Measurements from ENCODE around the gene SELENOV.

SELENOV gene

GRCh38 chr19:39481229-39481545 is 33.8 kb upstream of the SELENOV start:
- no peak for TF ChIP-seq CTCF (IDR thresholded peaks at IDR 0.05)

GRCh38 chr19:39481676-39482075 is 33.3 kb upstream of the SELENOV start:
- TF ChIP-seq CTCF (IDR thresholded peaks at IDR 0.05), result no peak

- TF ChIP-seq CTCF (IDR thresholded peaks at IDR 0.05), result no peak
Observed at GRCh38 chr19:39483141-39483540, 31.8 kb upstream of the SELENOV start.

- no peak for TF ChIP-seq CTCF (IDR thresholded peaks at IDR 0.05)
Observed at GRCh38 chr19:39489756-39490155, 25.2 kb upstream of the SELENOV start.

- TF ChIP-seq CTCF (IDR thresholded peaks at IDR 0.05), result no peak
Observed at GRCh38 chr19:39492225-39492624, 22.7 kb upstream of the SELENOV start.

- no peak for TF ChIP-seq CTCF (IDR thresholded peaks at IDR 0.05)
Observed at GRCh38 chr19:39492788-39493187, 22.2 kb upstream of the SELENOV start.

GRCh38 chr19:39494661-39495060 is 20.3 kb upstream of the SELENOV start:
- TF ChIP-seq CTCF (IDR thresholded peaks at IDR 0.05), result no peak

GRCh38 chr19:39496063-39496462 is 18.9 kb upstream of the SELENOV start:
- TF ChIP-seq CTCF (IDR thresholded peaks at IDR 0.05), result no peak
